ENCODE measurements around the gene IFFO2.
"Not testable (repeated sequence)": the region's sequence is repeated elsewhere in the genome, so short reads cannot be mapped to it uniquely, and the experiment has no call there.

Gene IFFO2

GRCh38 chr1:18900303-18900841, 56.1 kb downstream of the IFFO2 start:
- no peak overlapping the region for H3K27ac ChIP-seq (ENCODE audit: low read depth, low read length)
- H3K4me1 ChIP-seq (ENCODE audit: control insufficient read depth in 1 of 2, insufficient read depth in 2 of 2, low read length in 2 of 2) = peaks cover 4 to 8% of the 10 kb centered on the region in 2 donors
- no peak overlapping the region for H3K9ac ChIP-seq (ENCODE audit: low read depth in 1 of 2, low read length in 2 of 2)
- H3K27me3 ChIP-seq (ENCODE audit: control insufficient read depth in 1 of 2, insufficient read depth in 2 of 2, low read length in 2 of 2) = no peaks in the 10 kb centered on the region
- no peaks in the 10 kb centered on the region for H3K9me3 ChIP-seq (ENCODE audit: control insufficient read depth in 1 of 2, low read length in 2 of 2)
- H3K4me3 ChIP-seq (ENCODE audit: low read depth in 1 of 2, low read length in 2 of 2) = no peak overlapping the region
- H3K36me3 ChIP-seq (ENCODE audit: control insufficient read depth in 1 of 2, insufficient read depth in 2 of 2, low read length in 2 of 2) = no peaks in the 10 kb centered on the region

- H3K36me3 ChIP-seq (ENCODE audit: control insufficient read depth in 1 of 2, insufficient read depth in 2 of 2, low read length in 2 of 2) = no peaks in the 10 kb centered on the region
- peaks cover 4 to 8% of the 10 kb centered on the region in 2 donors for H3K4me1 ChIP-seq (ENCODE audit: control insufficient read depth in 1 of 2, insufficient read depth in 2 of 2, low read length in 2 of 2)
- H3K27ac ChIP-seq (ENCODE audit: low read depth, low read length) = no peak overlapping the region
- H3K9me3 ChIP-seq (ENCODE audit: control insufficient read depth in 1 of 2, low read length in 2 of 2) = no peaks in the 10 kb centered on the region
- no peak overlapping the region for H3K9ac ChIP-seq (ENCODE audit: low read depth in 1 of 2, low read length in 2 of 2)
- H3K27me3 ChIP-seq (ENCODE audit: control insufficient read depth in 1 of 2, insufficient read depth in 2 of 2, low read length in 2 of 2) = no peaks in the 10 kb centered on the region
- H3K4me3 ChIP-seq (ENCODE audit: low read depth in 1 of 2, low read length in 2 of 2) = no peak overlapping the region
Measured at GRCh38 chr1:18899363-18900049, 57.0 kb downstream of the IFFO2 start.

- H3K27me3 ChIP-seq (ENCODE audit: control insufficient read depth in 1 of 2, insufficient read depth in 2 of 2, low read length in 2 of 2) = no peaks in the 10 kb centered on the region
- no peaks in the 10 kb centered on the region for H3K9me3 ChIP-seq (ENCODE audit: control insufficient read depth in 1 of 2, low read length in 2 of 2)
- no peaks in the 10 kb centered on the region for H3K36me3 ChIP-seq (ENCODE audit: control insufficient read depth in 1 of 2, insufficient read depth in 2 of 2, low read length in 2 of 2)
- no peak overlapping the region for H3K27ac ChIP-seq (ENCODE audit: low read depth, low read length)
- peaks cover 4 to 7% of the 10 kb centered on the region in 2 donors for H3K4me1 ChIP-seq (ENCODE audit: control insufficient read depth in 1 of 2, insufficient read depth in 2 of 2, low read length in 2 of 2)
- H3K9ac ChIP-seq (ENCODE audit: low read depth in 1 of 2, low read length in 2 of 2) = no peak overlapping the region
- H3K4me3 ChIP-seq (ENCODE audit: low read depth in 1 of 2, low read length in 2 of 2) = no peak overlapping the region
Measured at GRCh38 chr1:18898567-18898966, 57.9 kb downstream of the IFFO2 start.

GRCh38 chr1:18895317-18895716, 61.2 kb downstream of the IFFO2 start:
- no peaks in the 10 kb centered on the region for H3K36me3 ChIP-seq (ENCODE audit: control insufficient read depth in 1 of 2, insufficient read depth in 2 of 2, low read length in 2 of 2)
- H3K27ac ChIP-seq (ENCODE audit: low read depth, low read length) = no peak overlapping the region
- no peaks in the 10 kb centered on the region for H3K27me3 ChIP-seq (ENCODE audit: control insufficient read depth in 1 of 2, insufficient read depth in 2 of 2, low read length in 2 of 2)
- no peak overlapping the region for H3K4me3 ChIP-seq (ENCODE audit: low read depth in 1 of 2, low read length in 2 of 2)
- no peaks in the 10 kb centered on the region for H3K4me1 ChIP-seq (ENCODE audit: control insufficient read depth in 1 of 2, insufficient read depth in 2 of 2, low read length in 2 of 2)
- H3K9me3 ChIP-seq (ENCODE audit: control insufficient read depth in 1 of 2, low read length in 2 of 2) = no peaks in the 10 kb centered on the region
- H3K9ac ChIP-seq (ENCODE audit: low read depth in 1 of 2, low read length in 2 of 2) = no peak overlapping the region

GRCh38 chr1:18893120-18893519, 63.4 kb downstream of the IFFO2 start:
- H3K27me3 ChIP-seq (ENCODE audit: control insufficient read depth in 1 of 2, insufficient read depth in 2 of 2, low read length in 2 of 2) = no peaks in the 10 kb centered on the region
- H3K4me1 ChIP-seq (ENCODE audit: control insufficient read depth in 1 of 2, insufficient read depth in 2 of 2, low read length in 2 of 2) = no peaks in the 10 kb centered on the region
- H3K9ac ChIP-seq (ENCODE audit: low read depth in 1 of 2, low read length in 2 of 2) = no peak overlapping the region
- no peaks in the 10 kb centered on the region for H3K9me3 ChIP-seq (ENCODE audit: control insufficient read depth in 1 of 2, low read length in 2 of 2)
- H3K36me3 ChIP-seq (ENCODE audit: control insufficient read depth in 1 of 2, insufficient read depth in 2 of 2, low read length in 2 of 2) = no peaks in the 10 kb centered on the region
- no peak overlapping the region for H3K27ac ChIP-seq (ENCODE audit: low read depth, low read length)
- no peak overlapping the region for H3K4me3 ChIP-seq (ENCODE audit: low read depth in 1 of 2, low read length in 2 of 2)

- not testable (repeated sequence) for H3K4me1 ChIP-seq (ENCODE audit: control insufficient read depth in 1 of 2, insufficient read depth in 2 of 2, low read length in 2 of 2); H3K4me3 ChIP-seq (ENCODE audit: low read depth in 1 of 2, low read length in 2 of 2); H3K9me3 ChIP-seq (ENCODE audit: control insufficient read depth in 1 of 2, low read length in 2 of 2); H3K27me3 ChIP-seq (ENCODE audit: control insufficient read depth in 1 of 2, insufficient read depth in 2 of 2, low read length in 2 of 2); H3K27ac ChIP-seq (ENCODE audit: low read depth, low read length); H3K9ac ChIP-seq (ENCODE audit: low read depth in 1 of 2, low read length in 2 of 2); H3K36me3 ChIP-seq (ENCODE audit: control insufficient read depth in 1 of 2, insufficient read depth in 2 of 2, low read length in 2 of 2)
Measured at GRCh38 chr1:18891858-18892257, 64.6 kb downstream of the IFFO2 start.

- H3K9ac ChIP-seq (ENCODE audit: low read depth in 1 of 2, low read length in 2 of 2) = no peak overlapping the region
- H3K27me3 ChIP-seq (ENCODE audit: control insufficient read depth in 1 of 2, insufficient read depth in 2 of 2, low read length in 2 of 2) = no peaks in the 10 kb centered on the region
- H3K4me1 ChIP-seq (ENCODE audit: control insufficient read depth in 1 of 2, insufficient read depth in 2 of 2, low read length in 2 of 2) = no peaks in the 10 kb centered on the region
- no peak overlapping the region for H3K4me3 ChIP-seq (ENCODE audit: low read depth in 1 of 2, low read length in 2 of 2)
- no peak overlapping the region for H3K27ac ChIP-seq (ENCODE audit: low read depth, low read length)
- H3K9me3 ChIP-seq (ENCODE audit: control insufficient read depth in 1 of 2, low read length in 2 of 2) = no peaks in the 10 kb centered on the region
- H3K36me3 ChIP-seq (ENCODE audit: control insufficient read depth in 1 of 2, insufficient read depth in 2 of 2, low read length in 2 of 2) = no peaks in the 10 kb centered on the region
Measured at GRCh38 chr1:18891426-18891780, 65.1 kb downstream of the IFFO2 start.

- Histone ChIP-seq H3K4me1 (ENCODE audit: control insufficient read depth in 1 of 2, insufficient read depth in 2 of 2, low read length in 2 of 2) (peaks cover 0 to 3% of the 10 kb centered on the region in 2 donors), H3K4me3 (ENCODE audit: low read depth in 1 of 2, low read length in 2 of 2) (no peak overlapping the region), H3K9ac (ENCODE audit: low read depth in 1 of 2, low read length in 2 of 2) (no peak overlapping the region), H3K27ac (ENCODE audit: low read depth, low read length) (peak overlapping the region; percentile 25), H3K27me3 (ENCODE audit: control insufficient read depth in 1 of 2, insufficient read depth in 2 of 2, low read length in 2 of 2) (no peaks in the 10 kb centered on the region), H3K36me3 (ENCODE audit: control insufficient read depth in 1 of 2, insufficient read depth in 2 of 2, low read length in 2 of 2) (no peaks in the 10 kb centered on the region), H3K9me3 (ENCODE audit: control insufficient read depth in 1 of 2, low read length in 2 of 2) (no peaks in the 10 kb centered on the region)
Measured at GRCh38 chr1:18890706-18891425, 65.6 kb downstream of the IFFO2 start.

- no peak overlapping the region for H3K9ac ChIP-seq (ENCODE audit: low read depth in 1 of 2, low read length in 2 of 2)
- H3K9me3 ChIP-seq (ENCODE audit: control insufficient read depth in 1 of 2, low read length in 2 of 2) = no peaks in the 10 kb centered on the region
- H3K4me1 ChIP-seq (ENCODE audit: control insufficient read depth in 1 of 2, insufficient read depth in 2 of 2, low read length in 2 of 2) = peaks cover 0 to 3% of the 10 kb centered on the region in 2 donors
- H3K4me3 ChIP-seq (ENCODE audit: low read depth in 1 of 2, low read length in 2 of 2) = no peak overlapping the region
- no peaks in the 10 kb centered on the region for H3K36me3 ChIP-seq (ENCODE audit: control insufficient read depth in 1 of 2, insufficient read depth in 2 of 2, low read length in 2 of 2)
- H3K27me3 ChIP-seq (ENCODE audit: control insufficient read depth in 1 of 2, insufficient read depth in 2 of 2, low read length in 2 of 2) = no peaks in the 10 kb centered on the region
- H3K27ac ChIP-seq (ENCODE audit: low read depth, low read length) = no peak overlapping the region
Measured at GRCh38 chr1:18886003-18886335, 70.5 kb downstream of the IFFO2 start.

GRCh38 chr1:18885311-18886002, 71.0 kb downstream of the IFFO2 start:
- no peak overlapping the region for H3K9ac ChIP-seq (ENCODE audit: low read depth in 1 of 2, low read length in 2 of 2)
- H3K4me3 ChIP-seq (ENCODE audit: low read depth in 1 of 2, low read length in 2 of 2) = no peak overlapping the region
- H3K36me3 ChIP-seq (ENCODE audit: control insufficient read depth in 1 of 2, insufficient read depth in 2 of 2, low read length in 2 of 2) = no peaks in the 10 kb centered on the region
- H3K4me1 ChIP-seq (ENCODE audit: control insufficient read depth in 1 of 2, insufficient read depth in 2 of 2, low read length in 2 of 2) = peaks cover 0 to 3% of the 10 kb centered on the region in 2 donors
- no peak overlapping the region for H3K27ac ChIP-seq (ENCODE audit: low read depth, low read length)
- no peaks in the 10 kb centered on the region for H3K27me3 ChIP-seq (ENCODE audit: control insufficient read depth in 1 of 2, insufficient read depth in 2 of 2, low read length in 2 of 2)
- no peaks in the 10 kb centered on the region for H3K9me3 ChIP-seq (ENCODE audit: control insufficient read depth in 1 of 2, low read length in 2 of 2)

Measured in duodenal mucosa (tissue), 2 donors.